ENCODE measurements around the gene PPIF. TPM values are rescaled to one million over a fixed set of nuclear protein-coding genes. Genes with fewer than 3 reads are reported as not detected.

Gene PPIF
- total and polyA plus RNA-seq, 2 of the 13 experiments (the other 11 are each of a cell fraction or from before 2014, with no cell fraction given), result 147 to 157 TPM

- BruUV-seq (replicated peaks), result no TSS peak
- Histone ChIP-seq H3K4me2 (ENCODE audit: low read depth, low read length) (peak overlapping the region; percentile 96), H3K4me1 (ENCODE audit: insufficient read depth, low read length) (peaks cover 68% of the 10 kb centered on the region), H3K4me3 (replicated peaks in 1 of 3; ENCODE audit: insufficient read depth in 1 of 3, low read depth in 2 of 3, low read length in 3 of 3) (peak overlapping the region; percentile 75 to 85 (median 78)), H3K9me3 (ENCODE audit: low read length) (no peaks in the 10 kb centered on the region), H3K36me3 (replicated peaks in 1 of 2; ENCODE audit: control insufficient read depth in 1 of 2, insufficient read depth in 2 of 2, low read length in 2 of 2) (peaks cover 34 to 53% of the 10 kb centered on the region in 2 experiments), H3K27ac (ENCODE audit: extremely low read length, insufficient read depth, low read length) (peak overlapping the region; percentile 93), H4K20me1 (ENCODE audit: insufficient read depth, low read length) (peaks cover 50% of the 10 kb centered on the region), H2AFZ (ENCODE audit: low read length) (no peak overlapping the region), H3K79me2 (ENCODE audit: insufficient read depth, low read length) (peaks cover 36% of the 10 kb centered on the region), H3K9ac (ENCODE audit: insufficient read depth, low read depth, low read length) (peak overlapping the region; percentile 94), H3K27me3 (ENCODE audit: control insufficient read depth in 1 of 2, insufficient read depth in 2 of 2, low read length in 2 of 2) (no peaks in the 10 kb centered on the region)
- ChIA-PET POLR2A (interaction anchor here (5.9 to 7.8 kb wide), 2 partner anchors 9 to 13 kb away, joined by 45 to 134 read pairs; no protein-coding TSS in a partner anchor), CTCF (ENCODE audit: low intra/inter-chr PET ratio, low total read pairs) (no interaction called here)
- WGBS (ENCODE audit: low lambda C conversion rate), result 94% methylated on average over 3 of the region's 6 CpGs
- 0 out of 4 replicates have a peak, but pooled peaks of 1 of the 2 experiments have one; percentile 5 for TF ChIP-seq POLR2A (IDR thresholded peaks at IDR 0.05; ENCODE audit: insufficient read depth in 1 of 2, low read depth in 2 of 2, low read length in 2 of 2)
- TF ChIP-seq ZNF687 (CRISPR knock-in tag; IDR thresholded peaks at IDR 0.05), result 0 out of 2 replicates have a peak, but pooled peaks have one; percentile 1
- 0 out of 2 replicates have a peak, but pooled peaks have one; percentile 1 for TF ChIP-seq ZNF343 (CRISPR knock-in tag; IDR thresholded peaks at IDR 0.05)
- TF ChIP-seq RNF2 (conservative IDR thresholded peaks at IDR 0.05; ENCODE audit: low read depth), result no peak
- TF ChIP-seq ZNF768 (CRISPR knock-in tag; IDR thresholded peaks at IDR 0.05), result peak; percentile 26; the same call in 1 of the 2 replicates
- no peak for TF ChIP-seq ZKSCAN1 (IDR thresholded peaks at IDR 0.05; ENCODE audit: low read length)
- intact Hi-C loops (cut with micrococcal nuclease; ENCODE audit: unreplicated experiment), result loop anchor here (10.0 kb wide), 1 partner anchor 54 kb away; no protein-coding TSS in a partner anchor
- DNase-seq (ENCODE audit: low spot score) (no peak), FAIRE-seq (no peak), ATAC-seq (no peak)
- in situ Hi-C loops (cut with HindIII; ENCODE audit: extremely low pct_ligation_motif_present, low pct_unique_long_range_greater_than_20kb), result no loop called here
Measured at GRCh38 chr10:79349072-79349491, 1.8 kb downstream of the PPIF start.

Measured in HepG2 (cell line).